ENCODE results near the gene CATSPERB.
"Not testable (repeated sequence)": the region's sequence is repeated elsewhere in the genome, so short reads cannot be mapped to it uniquely, and the experiment has no call there.

CATSPERB gene

DNA sequence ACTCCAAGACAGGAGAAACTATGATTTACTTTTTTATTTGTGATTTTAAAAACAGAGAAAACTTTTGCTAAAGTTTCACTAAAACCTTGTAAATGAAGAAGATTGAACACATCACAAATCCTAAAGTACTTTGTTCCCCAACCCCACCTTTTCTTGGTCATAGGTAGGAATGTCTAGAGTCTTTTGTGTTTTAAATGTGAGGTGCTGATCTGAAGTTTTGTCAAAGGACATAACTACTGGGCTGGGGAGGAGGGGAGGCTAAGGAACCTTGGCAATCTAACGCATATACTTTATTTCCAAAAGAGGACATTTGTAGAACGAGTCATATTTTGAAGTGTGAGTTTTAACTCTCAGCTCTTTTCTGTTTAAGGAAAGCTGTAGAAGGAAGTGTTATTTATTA, 37.2 kb downstream of the CATSPERB start:
- Histone ChIP-seq H3K9me3 (no peaks in the 10 kb centered on the region), H3K27me3 (no peaks in the 10 kb centered on the region), H3K4me1 (ENCODE audit: control insufficient read depth in 1 of 2, insufficient read depth in 1 of 2, low read depth in 1 of 2, low read length in 1 of 2) (no peaks in the 10 kb centered on the region), H3K4me3 (ENCODE audit: low read depth in 1 of 2, low read length in 1 of 2) (no peak overlapping the region), H3K36me3 (no peaks in the 10 kb centered on the region), H3K27ac (no peak overlapping the region)
- TF ChIP-seq, protein P1, sequence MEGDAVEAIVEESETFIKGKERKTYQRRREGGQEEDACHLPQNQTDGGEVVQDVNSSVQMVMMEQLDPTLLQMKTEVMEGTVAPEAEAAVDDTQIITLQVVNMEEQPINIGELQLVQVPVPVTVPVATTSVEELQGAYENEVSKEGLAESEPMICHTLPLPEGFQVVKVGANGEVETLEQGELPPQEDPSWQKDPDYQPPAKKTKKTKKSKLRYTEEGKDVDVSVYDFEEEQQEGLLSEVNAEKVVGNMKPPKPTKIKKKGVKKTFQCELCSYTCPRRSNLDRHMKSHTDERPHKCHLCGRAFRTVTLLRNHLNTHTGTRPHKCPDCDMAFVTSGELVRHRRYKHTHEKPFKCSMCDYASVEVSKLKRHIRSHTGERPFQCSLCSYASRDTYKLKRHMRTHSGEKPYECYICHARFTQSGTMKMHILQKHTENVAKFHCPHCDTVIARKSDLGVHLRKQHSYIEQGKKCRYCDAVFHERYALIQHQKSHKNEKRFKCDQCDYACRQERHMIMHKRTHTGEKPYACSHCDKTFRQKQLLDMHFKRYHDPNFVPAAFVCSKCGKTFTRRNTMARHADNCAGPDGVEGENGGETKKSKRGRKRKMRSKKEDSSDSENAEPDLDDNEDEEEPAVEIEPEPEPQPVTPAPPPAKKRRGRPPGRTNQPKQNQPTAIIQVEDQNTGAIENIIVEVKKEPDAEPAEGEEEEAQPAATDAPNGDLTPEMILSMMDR (IDR thresholded peaks at IDR 0.05): no peak

DNA sequence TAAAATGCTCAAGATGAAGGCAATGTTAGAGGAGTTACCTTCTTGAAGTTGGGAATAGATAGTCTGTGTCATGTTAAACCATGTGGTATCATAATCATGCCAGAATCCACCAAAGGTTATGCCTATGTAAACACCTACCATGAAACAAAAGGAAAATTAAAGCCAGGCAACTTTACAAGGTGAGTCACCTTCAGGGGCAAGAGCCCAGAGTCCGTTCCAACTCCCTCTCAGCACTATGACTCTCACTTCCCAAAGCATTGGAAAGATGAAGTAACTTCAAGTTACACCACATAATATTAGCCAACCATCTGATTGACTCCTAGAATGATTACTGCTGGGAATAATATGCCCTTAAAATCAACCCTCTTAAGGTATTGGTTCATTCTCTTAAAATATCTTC, 38.5 kb downstream of the CATSPERB start:
- Histone ChIP-seq H3K36me3 (no peaks in the 10 kb centered on the region), H3K4me3 (ENCODE audit: low read depth in 1 of 2, low read length in 1 of 2) (no peak overlapping the region), H3K27ac (no peak overlapping the region), H3K9me3 (no peaks in the 10 kb centered on the region), H3K27me3 (no peaks in the 10 kb centered on the region), H3K4me1 (ENCODE audit: control insufficient read depth in 1 of 2, insufficient read depth in 1 of 2, low read depth in 1 of 2, low read length in 1 of 2) (no peaks in the 10 kb centered on the region)
- TF ChIP-seq, protein P1 (IDR thresholded peaks at IDR 0.05): no peak

DNA sequence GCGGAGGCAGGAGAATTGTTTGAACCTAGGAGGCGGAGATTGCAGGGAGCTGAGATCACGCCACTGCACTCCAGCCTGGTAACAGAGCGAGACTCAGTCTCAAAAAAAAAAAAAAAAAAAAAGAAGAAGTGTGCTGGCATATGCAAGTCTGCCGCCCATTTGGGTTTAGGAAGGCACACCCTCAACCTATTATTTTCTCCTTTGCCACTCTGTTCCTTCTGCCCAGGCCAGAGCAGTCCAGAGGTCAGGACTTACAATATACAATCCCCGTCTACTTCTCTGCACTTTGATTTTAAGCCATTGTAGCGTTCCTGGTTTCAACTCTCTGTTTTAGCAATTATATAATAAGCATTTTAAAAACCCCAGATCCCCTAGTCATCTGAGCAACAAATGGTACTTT, 39.8 kb downstream of the CATSPERB start:
- Histone ChIP-seq H3K36me3 (no peaks in the 10 kb centered on the region), H3K4me1 (ENCODE audit: control insufficient read depth in 1 of 2, insufficient read depth in 1 of 2, low read depth in 1 of 2, low read length in 1 of 2) (no peaks in the 10 kb centered on the region), H3K9me3 (no peaks in the 10 kb centered on the region), H3K27me3 (no peaks in the 10 kb centered on the region), H3K27ac (no peak overlapping the region), H3K4me3 (ENCODE audit: low read depth in 1 of 2, low read length in 1 of 2) (no peak overlapping the region)
- TF ChIP-seq, protein P1 (IDR thresholded peaks at IDR 0.05): no peak

DNA sequence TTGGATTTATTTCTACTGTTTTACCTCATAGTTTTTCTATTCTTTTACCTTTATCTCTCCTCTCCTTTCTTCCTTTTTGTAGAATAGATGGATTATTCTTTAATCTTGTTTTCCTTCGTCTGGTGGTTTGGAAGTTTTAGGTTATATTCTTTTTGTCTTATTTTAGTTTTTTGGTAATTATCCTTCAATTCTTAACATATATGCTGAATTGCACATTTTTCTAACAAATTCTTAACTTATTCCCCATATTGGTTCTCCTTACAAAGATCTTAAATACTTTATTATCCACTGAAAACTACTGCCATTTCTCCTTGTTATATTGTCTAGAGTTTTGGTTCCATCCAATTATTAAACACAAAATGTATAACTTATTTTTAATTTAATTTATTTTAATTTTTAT, 42.3 kb downstream of the CATSPERB start:
- Histone ChIP-seq H3K9me3 (no peaks in the 10 kb centered on the region), H3K27me3 (no peaks in the 10 kb centered on the region), H3K27ac (no peak overlapping the region), H3K4me1 (ENCODE audit: control insufficient read depth in 1 of 2, insufficient read depth in 1 of 2, low read depth in 1 of 2, low read length in 1 of 2) (no peaks in the 10 kb centered on the region), H3K36me3 (no peaks in the 10 kb centered on the region), H3K4me3 (ENCODE audit: low read depth in 1 of 2, low read length in 1 of 2) (no peak overlapping the region)
- TF ChIP-seq, protein P1 (IDR thresholded peaks at IDR 0.05): no peak

DNA sequence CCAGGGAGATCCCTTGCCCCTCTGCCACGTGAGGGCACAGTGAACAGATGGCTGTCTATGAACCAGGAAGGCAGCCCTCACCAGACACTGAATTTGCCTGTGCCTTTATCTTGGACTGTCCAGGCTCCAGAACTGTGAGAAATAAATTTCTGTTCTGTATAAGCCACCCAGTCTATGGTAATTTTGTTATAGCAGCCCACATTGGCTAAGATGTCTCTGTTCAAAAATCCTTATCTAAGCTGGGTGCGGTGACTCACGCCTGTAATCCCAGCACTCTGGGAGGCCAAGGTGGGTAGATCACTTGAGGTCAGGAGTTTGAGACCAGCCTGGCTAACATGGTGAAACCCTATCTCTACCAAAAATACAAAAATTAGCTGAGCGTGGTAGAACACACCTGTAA, 44.5 kb downstream of the CATSPERB start:
- H3K4me3 ChIP-seq (ENCODE audit: low read depth in 1 of 2, low read length in 1 of 2); H3K4me1 ChIP-seq (ENCODE audit: control insufficient read depth in 1 of 2, insufficient read depth in 1 of 2, low read depth in 1 of 2, low read length in 1 of 2); H3K27me3 ChIP-seq; H3K27ac ChIP-seq; H3K36me3 ChIP-seq; H3K9me3 ChIP-seq: not testable (repeated sequence)

DNA sequence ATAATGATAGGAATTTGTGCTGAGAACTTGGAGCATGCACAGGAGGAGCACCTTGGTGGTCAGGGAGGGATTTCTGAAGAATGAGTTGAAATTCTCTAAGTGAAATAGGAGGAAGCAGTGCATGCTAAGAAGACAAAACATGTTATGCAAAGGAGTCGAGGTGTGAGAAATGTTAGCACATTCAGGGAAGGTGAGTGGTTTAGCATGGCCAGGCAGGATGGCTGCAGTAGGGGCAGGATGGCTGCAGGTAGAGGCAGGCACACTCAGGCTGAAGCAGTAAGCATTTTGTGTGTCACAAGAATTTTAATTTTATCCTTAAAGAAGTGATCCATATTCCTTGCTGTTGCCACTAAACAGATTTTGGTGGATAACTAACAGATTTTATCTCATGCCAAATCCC, 46.3 kb downstream of the CATSPERB start:
- no peak overlapping the region for H3K27ac ChIP-seq
- no peaks in the 10 kb centered on the region for H3K36me3 ChIP-seq
- no peaks in the 10 kb centered on the region for H3K4me1 ChIP-seq (ENCODE audit: control insufficient read depth in 1 of 2, insufficient read depth in 1 of 2, low read depth in 1 of 2, low read length in 1 of 2)
- no peaks in the 10 kb centered on the region for H3K27me3 ChIP-seq
- H3K4me3 ChIP-seq (ENCODE audit: low read depth in 1 of 2, low read length in 1 of 2): no peak overlapping the region
- TF ChIP-seq, protein P1 (IDR thresholded peaks at IDR 0.05): no peak
- H3K9me3 ChIP-seq: no peaks in the 10 kb centered on the region

Data from neutrophil (primary cell).